Coronary artery (tissue), 2 donors: Measurements from ENCODE around the gene GPR107.

Experiments
- DNase-seq: peaks from one replicate; pipeline ENCODE4 v3.0.0-alpha.2; 2017; ENCODE audit warnings: low spot score
- H3K27ac ChIP-seq, 2 donors: fragments of 200-600 bp; sonication (generic); one replicate each; pipeline ENCODE4 v1.5.1; 2016 to 2019
- H3K4me3 ChIP-seq: fragments of 200-600 bp; sonication (generic); 2 replicates; pipeline ENCODE4 v1.5.1; 2016; ENCODE audit warnings: mild to moderate bottlenecking, moderate library complexity
- TF ChIP-seq, protein P1 (sequence below): fragments of 200-600 bp; sonication (generic); IDR thresholded peaks from one replicate; pipeline ENCODE4 v1.5.1; 2019; ENCODE audit warnings: antibody characterized with exemption

Gene GPR107

DNA sequence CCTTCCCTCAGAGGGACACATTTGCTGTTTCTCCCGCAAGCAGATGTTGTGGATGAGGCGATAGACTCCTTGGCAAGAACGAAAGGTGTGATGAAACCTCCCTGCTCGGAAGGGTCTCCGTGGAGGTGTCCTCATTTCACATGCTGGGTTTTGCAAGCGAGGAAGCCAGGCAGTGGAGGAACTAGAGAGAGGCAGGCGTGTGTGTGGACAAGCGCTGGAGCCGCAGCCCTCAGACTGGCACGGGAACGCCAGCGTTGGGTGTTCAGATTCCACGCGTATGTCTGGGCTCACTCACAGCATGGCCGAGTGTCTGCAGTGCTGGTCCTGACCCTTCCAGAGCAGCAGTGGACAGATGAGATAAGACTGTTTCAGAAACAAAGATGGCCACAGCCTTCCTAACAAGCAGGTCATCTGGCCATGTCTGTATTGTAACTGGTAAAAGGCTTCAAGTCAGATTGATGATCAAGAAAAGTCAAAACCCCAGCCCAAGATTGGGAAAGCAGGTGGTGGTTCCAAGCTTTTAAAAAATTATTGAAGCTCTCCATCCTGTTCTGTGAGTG lies 83.5 kb downstream of the GPR107 start:
- DNase-seq, result no peak
- Histone ChIP-seq H3K4me3 (no peak overlapping the region), H3K27ac (peak overlapping the region in 1 of 2 donors; percentile 76)
- TF ChIP-seq, protein P1, sequence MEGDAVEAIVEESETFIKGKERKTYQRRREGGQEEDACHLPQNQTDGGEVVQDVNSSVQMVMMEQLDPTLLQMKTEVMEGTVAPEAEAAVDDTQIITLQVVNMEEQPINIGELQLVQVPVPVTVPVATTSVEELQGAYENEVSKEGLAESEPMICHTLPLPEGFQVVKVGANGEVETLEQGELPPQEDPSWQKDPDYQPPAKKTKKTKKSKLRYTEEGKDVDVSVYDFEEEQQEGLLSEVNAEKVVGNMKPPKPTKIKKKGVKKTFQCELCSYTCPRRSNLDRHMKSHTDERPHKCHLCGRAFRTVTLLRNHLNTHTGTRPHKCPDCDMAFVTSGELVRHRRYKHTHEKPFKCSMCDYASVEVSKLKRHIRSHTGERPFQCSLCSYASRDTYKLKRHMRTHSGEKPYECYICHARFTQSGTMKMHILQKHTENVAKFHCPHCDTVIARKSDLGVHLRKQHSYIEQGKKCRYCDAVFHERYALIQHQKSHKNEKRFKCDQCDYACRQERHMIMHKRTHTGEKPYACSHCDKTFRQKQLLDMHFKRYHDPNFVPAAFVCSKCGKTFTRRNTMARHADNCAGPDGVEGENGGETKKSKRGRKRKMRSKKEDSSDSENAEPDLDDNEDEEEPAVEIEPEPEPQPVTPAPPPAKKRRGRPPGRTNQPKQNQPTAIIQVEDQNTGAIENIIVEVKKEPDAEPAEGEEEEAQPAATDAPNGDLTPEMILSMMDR, result no peak

DNA sequence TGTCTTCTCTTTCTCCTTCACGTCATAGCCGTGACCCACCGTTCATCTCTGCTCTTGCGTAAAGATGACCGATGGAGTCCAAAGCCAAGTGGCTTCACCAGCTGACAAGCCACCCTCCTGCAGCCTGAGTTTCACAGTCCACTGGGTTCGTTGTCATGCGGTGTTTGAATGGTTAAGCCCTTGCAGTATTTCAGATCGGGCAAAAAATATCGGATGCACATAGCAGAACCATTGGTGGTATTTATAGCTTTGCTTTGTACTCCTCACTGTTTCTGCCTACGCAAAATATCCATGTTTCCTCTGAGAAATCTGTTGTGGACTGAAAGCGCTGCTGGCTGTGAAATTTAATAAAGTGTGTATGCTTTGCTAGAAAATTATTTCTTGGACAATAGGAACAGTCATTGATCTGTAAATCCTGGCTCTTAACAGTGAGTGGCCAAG lies 84.0 kb downstream of the GPR107 start:
- peak overlapping the region; percentile 38 to 76 for H3K27ac ChIP-seq
- H3K4me3 ChIP-seq, result no peak overlapping the region
- DNase-seq, result no peak
- TF ChIP-seq, protein P1, result no peak

DNA sequence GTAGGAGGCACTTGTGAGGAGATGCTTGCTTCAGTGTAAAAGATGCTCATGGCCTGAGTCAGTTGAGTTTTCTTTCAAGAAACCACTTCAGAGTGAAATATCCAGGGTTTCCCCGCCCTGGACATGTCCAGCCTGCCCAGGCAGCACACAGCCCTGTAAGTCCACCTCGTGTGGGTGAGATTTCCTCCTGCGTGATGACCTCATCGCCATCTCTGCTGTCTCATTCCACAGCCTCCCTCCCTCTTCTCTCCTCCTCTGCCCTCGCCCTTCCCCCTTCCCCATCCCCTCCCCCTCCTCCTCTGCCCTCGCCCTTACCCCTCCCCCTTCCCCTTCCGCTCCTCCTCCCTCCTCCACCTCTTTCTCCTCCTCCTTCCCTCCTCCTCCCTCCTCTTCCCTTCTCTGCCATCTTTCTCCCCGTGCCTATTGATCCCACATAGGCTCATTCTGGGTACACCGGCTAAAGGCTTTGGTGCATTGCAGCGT lies 84.5 kb downstream of the GPR107 start:
- Histone ChIP-seq H3K4me3 (peak overlapping the region; percentile 12), H3K27ac (peak overlapping the region; percentile 38 to 76)
- no peak for DNase-seq
- TF ChIP-seq, protein P1, result no peak

DNA sequence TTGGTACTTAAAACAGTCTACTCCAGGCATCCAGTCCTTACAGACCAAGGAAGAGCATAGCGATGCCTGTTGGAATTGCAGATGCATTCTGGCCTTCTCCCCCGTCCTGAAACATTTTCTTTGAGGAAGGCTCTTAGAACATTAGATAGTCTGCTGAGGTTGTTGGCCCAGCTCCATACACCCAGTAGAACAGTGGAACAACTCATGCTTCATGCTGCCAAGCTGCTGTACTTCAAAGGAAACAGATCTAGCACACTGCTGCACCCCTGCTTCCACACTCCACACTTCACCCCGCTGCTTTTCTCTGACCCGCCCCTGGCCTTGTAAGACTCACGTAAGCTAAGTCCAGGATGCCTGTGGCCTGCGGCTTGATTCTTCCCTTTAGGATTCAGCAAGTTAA lies 85.1 kb downstream of the GPR107 start:
- DNase-seq, result no peak
- Histone ChIP-seq H3K27ac (peak overlapping the region in 1 of 2 donors; percentile 76), H3K4me3 (peak overlapping the region; percentile 12)
- TF ChIP-seq, protein P1, result no peak

DNA sequence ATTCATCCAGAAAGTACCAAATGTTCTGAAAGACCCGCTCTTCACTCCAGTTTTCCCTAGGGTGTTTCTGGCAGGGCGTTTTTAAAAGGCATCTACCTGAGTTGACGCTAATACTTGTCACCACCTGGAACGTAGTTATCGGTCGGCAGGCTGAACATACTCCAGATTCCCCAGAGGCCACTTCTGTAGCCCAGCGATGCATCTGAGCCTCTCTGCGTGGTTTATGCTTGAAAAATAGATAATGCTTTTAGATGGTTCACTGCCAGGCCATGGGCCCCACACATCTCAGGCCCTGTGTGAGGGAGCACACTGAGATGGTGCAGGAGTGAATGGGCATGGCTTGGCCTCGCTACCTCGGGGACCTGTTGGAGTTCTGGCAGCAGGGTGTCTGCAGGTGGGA lies 85.5 kb downstream of the GPR107 start:
- TF ChIP-seq, protein P1, result no peak
- peak overlapping the region in 1 of 2 donors; percentile 76 for H3K27ac ChIP-seq
- no peak for DNase-seq
- H3K4me3 ChIP-seq, result no peak overlapping the region

DNA sequence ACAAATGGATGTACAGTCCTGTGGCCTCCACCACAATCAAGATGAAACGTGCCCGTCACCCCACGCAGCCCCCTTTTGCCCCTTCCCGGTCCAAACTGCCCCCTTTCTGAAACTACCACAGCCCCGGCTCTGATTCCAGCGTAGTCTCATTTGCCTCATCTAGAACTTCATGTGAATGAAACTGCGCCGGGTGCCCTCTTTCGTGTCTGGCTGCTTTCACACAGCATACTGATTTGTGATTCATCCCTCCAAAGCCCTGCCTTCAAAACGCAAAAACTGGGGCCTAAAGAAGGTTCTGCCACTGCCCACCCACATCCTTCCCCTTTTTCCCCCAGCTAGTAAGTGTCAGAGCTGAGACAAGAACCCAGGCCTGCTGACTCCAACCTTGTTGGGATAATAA lies 87.0 kb downstream of the GPR107 start:
- no peak overlapping the region for H3K4me3 ChIP-seq
- no peak overlapping the region for H3K27ac ChIP-seq
- DNase-seq, result no peak
- TF ChIP-seq, protein P1, result no peak

DNA sequence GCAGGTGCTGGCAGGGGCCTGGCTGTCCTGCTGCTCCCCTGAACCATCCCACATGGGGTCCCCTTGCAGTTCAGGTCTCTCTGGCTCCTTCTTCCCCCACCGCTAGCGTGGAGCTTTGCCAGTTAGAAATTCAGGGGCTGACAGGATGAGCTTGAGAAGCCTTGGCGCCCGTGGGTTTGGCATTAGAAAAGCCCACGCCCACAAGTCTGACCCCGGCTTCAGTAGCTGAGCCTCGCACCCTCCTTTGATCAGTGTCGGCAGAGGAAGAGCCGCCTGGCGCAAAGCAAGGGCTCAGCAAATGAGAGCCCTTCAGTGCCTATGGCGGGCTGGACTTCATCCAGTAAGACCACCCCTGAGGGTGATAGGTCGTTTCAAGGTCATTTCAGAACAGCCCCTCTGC lies 88.3 kb downstream of the GPR107 start:
- H3K27ac ChIP-seq, result no peak overlapping the region
- TF ChIP-seq, protein P1, result no peak
- no peak overlapping the region for H3K4me3 ChIP-seq
- DNase-seq, result no peak
